Measurements from ENCODE around the gene CAPN14. TPM values are rescaled to one million over a fixed set of nuclear protein-coding genes. Genes with fewer than 3 reads are reported as not detected.

Gene CAPN14
- total RNA-seq, 1 donor from 2014 or later: 0.14 TPM

Other genes with a start within 250 kb of the CAPN14 start
- gene GALNT14, start 79.1 kb downstream of the CAPN14 start, total RNA-seq: 2.1 and 2.9 TPM in 2 replicates
- gene EHD3, start 16.6 kb upstream of the CAPN14 start, total RNA-seq: 20.9 and 25.0 TPM in 2 replicates
- gene XDH, start 197.2 kb upstream of the CAPN14 start, total RNA-seq: 1.9 and 2.2 TPM in 2 replicates

All from astrocyte (in vitro differentiated cells and primary cell).